WERI-Rb-1 (cell line): ENCODE measurements around the gene SLC7A5.

Experiments
- DNase-seq: peaks from one replicate; pipeline ENCODE4 v3.0.0-alpha.2; 2020
- H3K27ac ChIP-seq: fragments of 250-450 bp; sonication (Bioruptor Pico); 2 replicates; pipeline ENCODE4 v1.5.1; 2020; ENCODE audit warnings: mild to moderate bottlenecking, moderate library complexity
- H3K27me3 ChIP-seq: fragments of 250-450 bp; sonication (Bioruptor Pico); 2 replicates; pipeline ENCODE4 v1.5.1; 2021; ENCODE audit warnings: mild to moderate bottlenecking, low read depth, moderate library complexity; ENCODE audit not compliant: insufficient read depth, severe bottlenecking
- H3K36me3 ChIP-seq: fragments of 250-450 bp; sonication (Bioruptor Pico); 2 replicates; pipeline ENCODE4 v1.5.1; 2020; ENCODE audit warnings: mild to moderate bottlenecking, moderate library complexity
- H3K4me3 ChIP-seq: 2 replicates; pipeline ENCODE4 v1.5.1; 2011; ENCODE audit warnings: low read depth, mild to moderate bottlenecking, control low read depth, low read length
- H3K9me3 ChIP-seq: fragments of 250-450 bp; sonication (Bioruptor Pico); 2 replicates; pipeline ENCODE4 v1.5.1; 2021; ENCODE audit warnings: mild to moderate bottlenecking, moderate library complexity; ENCODE audit not compliant: severe bottlenecking
- TF ChIP-seq, protein P1 (sequence below): IDR thresholded peaks from 2 replicates; pipeline ENCODE4 v1.5.1; 2011; ENCODE audit warnings: low read depth, mild to moderate bottlenecking, control low read depth, inconsistent platforms, low read length

SLC7A5 gene

DNA sequence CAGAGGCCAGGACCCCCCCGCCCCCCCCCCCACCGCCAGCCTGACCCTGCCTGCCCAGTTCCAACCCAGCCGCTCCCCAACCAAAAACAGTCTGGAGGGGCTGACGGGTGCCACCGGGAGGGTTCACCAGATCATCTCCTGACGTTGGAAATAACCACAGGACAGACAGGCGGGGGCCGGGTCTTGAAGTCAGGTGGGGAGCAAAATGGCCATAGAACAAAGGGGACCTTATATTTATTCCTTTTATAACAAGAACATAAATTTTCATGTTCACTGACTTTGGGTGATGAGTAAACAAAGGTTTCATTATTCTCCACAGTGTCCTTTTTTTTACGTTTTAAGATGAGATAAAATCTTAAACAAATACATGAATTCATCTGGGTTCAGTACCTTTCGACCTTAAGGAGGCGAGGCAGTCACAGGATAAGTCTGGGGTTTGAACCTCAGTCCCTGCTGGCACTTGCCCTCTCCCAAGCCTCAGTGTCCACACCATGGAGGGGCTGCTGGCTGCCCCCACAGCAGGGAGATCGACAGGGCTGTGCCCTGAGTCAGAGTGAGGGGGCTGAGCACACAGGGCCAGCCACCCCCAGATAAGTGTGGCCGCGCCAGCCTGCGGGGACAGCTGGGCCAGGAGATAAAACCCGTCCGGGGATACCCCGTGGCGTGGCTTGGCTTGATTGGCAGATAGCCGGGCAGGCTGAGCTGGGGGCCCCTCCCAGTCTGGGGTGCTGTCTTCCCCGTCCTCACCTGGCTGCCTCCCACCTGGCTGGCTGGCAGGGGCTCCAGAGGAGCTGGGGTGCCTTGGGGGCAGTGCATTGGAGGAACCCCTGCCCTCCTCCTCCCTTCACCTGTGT lies 15.0 kb downstream of the SLC7A5 start:
- DNase-seq: peak; percentile 76
- Histone ChIP-seq H3K9me3 (no peaks in the 10 kb centered on the region), H3K27ac (peak overlapping the region; percentile 94), H3K27me3 (no peaks in the 10 kb centered on the region), H3K4me3 (no peak overlapping the region), H3K36me3 (peaks cover 30% of the 10 kb centered on the region)
- TF ChIP-seq, protein P1, sequence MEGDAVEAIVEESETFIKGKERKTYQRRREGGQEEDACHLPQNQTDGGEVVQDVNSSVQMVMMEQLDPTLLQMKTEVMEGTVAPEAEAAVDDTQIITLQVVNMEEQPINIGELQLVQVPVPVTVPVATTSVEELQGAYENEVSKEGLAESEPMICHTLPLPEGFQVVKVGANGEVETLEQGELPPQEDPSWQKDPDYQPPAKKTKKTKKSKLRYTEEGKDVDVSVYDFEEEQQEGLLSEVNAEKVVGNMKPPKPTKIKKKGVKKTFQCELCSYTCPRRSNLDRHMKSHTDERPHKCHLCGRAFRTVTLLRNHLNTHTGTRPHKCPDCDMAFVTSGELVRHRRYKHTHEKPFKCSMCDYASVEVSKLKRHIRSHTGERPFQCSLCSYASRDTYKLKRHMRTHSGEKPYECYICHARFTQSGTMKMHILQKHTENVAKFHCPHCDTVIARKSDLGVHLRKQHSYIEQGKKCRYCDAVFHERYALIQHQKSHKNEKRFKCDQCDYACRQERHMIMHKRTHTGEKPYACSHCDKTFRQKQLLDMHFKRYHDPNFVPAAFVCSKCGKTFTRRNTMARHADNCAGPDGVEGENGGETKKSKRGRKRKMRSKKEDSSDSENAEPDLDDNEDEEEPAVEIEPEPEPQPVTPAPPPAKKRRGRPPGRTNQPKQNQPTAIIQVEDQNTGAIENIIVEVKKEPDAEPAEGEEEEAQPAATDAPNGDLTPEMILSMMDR: no peak

DNA sequence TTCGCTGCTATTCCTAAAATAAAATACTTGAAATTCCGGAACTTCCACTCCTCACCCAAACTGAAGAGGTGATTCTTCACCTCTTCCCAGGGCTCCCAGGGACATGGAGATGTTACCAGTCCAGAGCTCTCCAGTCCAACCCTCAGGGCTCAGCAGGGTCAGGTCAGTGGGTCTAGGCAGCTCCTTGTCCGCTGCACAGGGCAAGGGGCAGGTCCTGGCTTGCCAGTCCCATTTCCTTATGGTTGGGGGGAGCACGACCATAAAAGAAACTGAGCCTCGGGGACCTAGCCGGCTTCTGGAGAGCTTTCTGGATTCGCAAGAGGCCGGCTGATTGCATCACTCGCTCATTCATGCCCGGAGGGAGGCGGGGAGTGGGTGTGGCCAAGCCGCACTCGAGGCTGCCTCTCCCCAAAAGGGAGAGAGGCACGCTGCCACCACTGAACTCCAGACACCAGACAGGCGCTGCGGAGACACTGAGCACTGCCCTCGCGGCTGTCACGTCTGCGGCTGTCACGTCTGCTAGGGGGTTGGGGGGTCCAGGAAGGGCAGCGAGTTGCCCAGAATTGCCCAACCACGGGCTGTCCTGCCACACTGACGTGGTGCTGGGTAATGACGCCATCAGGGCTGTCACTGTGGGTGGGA lies 15.8 kb downstream of the SLC7A5 start:
- Histone ChIP-seq H3K9me3 (no peaks in the 10 kb centered on the region), H3K36me3 (peaks cover 36% of the 10 kb centered on the region), H3K27ac (peak overlapping the region; percentile 94), H3K27me3 (no peaks in the 10 kb centered on the region), H3K4me3 (peak overlapping the region; percentile 6; the same call in 1 of the 2 replicates)
- peak; percentile 82 for DNase-seq
- TF ChIP-seq, protein P1: no peak

DNA sequence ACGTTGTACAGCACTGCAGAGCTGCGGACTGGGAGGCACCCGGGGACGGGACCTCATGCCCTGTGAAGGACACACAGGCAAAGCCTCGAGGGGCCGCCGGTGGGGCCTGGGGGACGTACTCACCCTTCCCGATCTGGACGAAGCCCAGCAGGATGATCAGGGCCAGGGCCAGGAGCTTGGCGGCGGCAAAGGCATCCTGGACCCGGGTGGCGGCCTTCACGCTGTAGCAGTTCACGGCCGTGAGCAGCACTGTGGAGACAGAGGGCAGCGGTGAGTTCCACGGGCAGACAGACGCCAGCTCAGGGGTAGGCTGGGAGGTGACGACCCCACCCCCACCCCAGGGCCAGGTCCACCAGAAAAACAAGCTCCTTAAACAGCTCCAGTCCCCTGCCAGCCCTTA lies 17.7 kb downstream of the SLC7A5 start:
- Histone ChIP-seq H3K27me3 (no peaks in the 10 kb centered on the region), H3K27ac (peak overlapping the region; percentile 94), H3K36me3 (peaks cover 42% of the 10 kb centered on the region), H3K9me3 (no peaks in the 10 kb centered on the region), H3K4me3 (no peak overlapping the region)
- peak; percentile 34 for DNase-seq
- TF ChIP-seq, protein P1: 0 out of 2 replicates have a peak, but pooled peaks have one; percentile 17

DNA sequence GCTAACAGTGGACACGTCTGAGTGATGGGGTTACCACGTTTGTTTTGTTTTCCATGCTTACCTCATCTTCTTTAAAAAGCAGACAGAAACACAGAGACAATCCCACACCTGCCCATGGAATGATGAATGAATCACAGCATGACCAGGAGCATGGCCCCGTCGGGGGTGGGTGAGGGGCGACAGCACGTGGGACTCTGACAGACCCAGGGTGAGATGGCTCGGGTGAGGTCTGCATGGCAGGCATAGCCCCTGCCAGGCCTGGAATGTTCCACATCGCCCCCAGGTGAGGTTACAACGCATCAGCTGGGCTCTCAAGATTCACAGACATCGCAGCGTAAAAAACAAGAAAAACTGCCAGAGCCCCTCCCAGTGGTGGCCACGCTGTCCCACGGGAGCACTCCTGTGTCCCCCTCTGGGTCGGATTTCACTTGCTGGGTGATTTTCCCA lies 18.1 kb downstream of the SLC7A5 start:
- Histone ChIP-seq H3K9me3 (no peaks in the 10 kb centered on the region), H3K27ac (peak overlapping the region; percentile 10; the same call in 1 of the 2 replicates), H3K36me3 (peaks cover 42% of the 10 kb centered on the region), H3K4me3 (no peak overlapping the region), H3K27me3 (no peaks in the 10 kb centered on the region)
- TF ChIP-seq, protein P1: no peak
- no peak for DNase-seq

DNA sequence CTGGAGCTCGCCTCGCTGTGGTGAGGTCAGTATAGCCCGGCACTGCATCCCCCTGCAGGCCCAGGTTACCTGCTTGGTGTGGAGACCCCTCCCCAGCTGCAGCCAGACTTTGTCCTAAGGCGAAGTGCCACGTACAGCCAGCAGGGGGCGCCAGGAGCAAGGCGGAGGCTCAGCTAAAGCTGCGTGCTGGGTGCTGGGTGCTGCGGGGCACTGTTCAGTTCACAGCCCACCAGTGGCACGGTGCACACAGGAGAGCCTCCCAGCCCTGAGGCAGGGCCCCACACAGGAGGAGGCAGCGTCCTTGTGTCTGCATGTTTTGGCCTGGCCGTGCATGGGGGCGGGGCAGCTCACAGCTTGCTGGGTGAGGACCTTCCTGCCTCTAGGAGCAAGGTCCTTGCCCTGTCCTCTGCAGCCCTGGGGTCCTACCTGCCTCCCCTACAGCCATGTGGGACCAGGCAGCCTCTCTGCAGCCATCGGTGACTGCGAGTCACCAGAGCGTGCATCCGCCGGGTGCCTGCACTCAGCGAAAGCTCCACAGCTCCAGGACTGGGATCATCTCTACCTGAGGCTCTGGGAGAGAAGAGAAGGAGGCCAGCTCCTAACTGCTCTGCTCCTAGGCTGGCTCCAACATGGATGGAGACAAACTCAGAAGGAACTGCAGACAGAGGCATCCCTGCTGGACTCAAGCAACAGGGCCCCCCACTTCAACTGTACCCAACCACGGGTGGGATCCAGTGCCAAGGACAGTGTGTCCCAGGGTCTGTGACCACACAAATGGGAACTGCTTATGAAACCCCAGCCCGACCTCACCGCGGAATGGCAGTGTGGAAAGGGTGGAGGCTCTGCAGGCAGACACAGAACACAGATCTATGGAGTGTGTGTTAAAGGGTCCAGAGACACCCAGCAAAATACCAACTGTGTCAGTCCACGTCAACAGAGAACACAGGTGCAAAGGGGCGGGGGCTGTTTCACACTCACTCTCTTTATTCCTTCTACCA lies 19.0 kb downstream of the SLC7A5 start:
- Histone ChIP-seq H3K36me3 (peaks cover 40% of the 10 kb centered on the region), H3K4me3 (no peak overlapping the region), H3K27ac (peak overlapping the region; percentile 36), H3K27me3 (no peaks in the 10 kb centered on the region), H3K9me3 (no peaks in the 10 kb centered on the region)
- peak; percentile 59 for DNase-seq
- TF ChIP-seq, protein P1: peak; percentile 88
